H1 (cell line): ENCODE measurements around the gene NAV2. TPM values are rescaled to one million over a fixed set of nuclear protein-coding genes. Genes with fewer than 3 reads are reported as not detected.

Source experiments
- CTCF ChIA-PET: fragments of 300-600 bp; sonication (Branson Sonifier 250); formaldehyde crosslinking; loops from one replicate; lab custom pipeline; 2021; ENCODE audit not compliant: partially characterized antibody; lab: Charles Lee
- POLR2A ChIA-PET: fragments of 300-600 bp; sonication (Branson Sonifier 250); formaldehyde crosslinking; loops from one replicate; lab custom pipeline; 2021; ENCODE audit warnings: inconsistent platforms; ENCODE audit not compliant: partially characterized antibody; lab: Charles Lee
- DNase-seq, 2 experiments: peaks; one replicate each; pipeline versions ENCODE4 v3.0.0 to v3.0.0-alpha.2; 2010 to 2022; ENCODE audit warnings: low spot score in 2 of 2, low read depth in 1 of 2, mixed read lengths in 1 of 2
- FAIRE-seq: peaks from 2 replicates; lab custom pipeline; 2011; peaks lifted over from hg19 to GRCh38; lab: Jason Lieb, UNC
- H2AFZ ChIP-seq: 2 replicates; pipeline ENCODE4 v1.8.1; 2012; ENCODE audit warnings: low read length, inconsistent platforms
- H2AK5ac ChIP-seq: 2 replicates; pipeline ENCODE4 v1.6.1; 2013; ENCODE audit warnings: low read depth, low read length
- H2BK120ac ChIP-seq: replicated peaks from 2 replicates; pipeline ENCODE3; 2013; ENCODE audit warnings: low read depth, low read length, inconsistent platforms
- H2BK12ac ChIP-seq: 2 replicates; pipeline ENCODE4 v1.6.1; 2013; ENCODE audit warnings: low read depth, low read length
- H2BK15ac ChIP-seq: 2 replicates; pipeline ENCODE4 v1.6.1; 2013; ENCODE audit warnings: low read length
- H2BK20ac ChIP-seq: 2 replicates; pipeline ENCODE4 v1.6.1; 2013; ENCODE audit warnings: low read length
- H2BK5ac ChIP-seq: 2 replicates; pipeline ENCODE4 v1.6.1; 2013; ENCODE audit warnings: low read depth, low read length
- H3K14ac ChIP-seq: 2 replicates; pipeline ENCODE4 v1.6.1; 2013; ENCODE audit warnings: inconsistent platforms; ENCODE audit not compliant: insufficient read length
- H3K18ac ChIP-seq: 2 replicates; pipeline ENCODE4 v1.6.1; 2013; ENCODE audit warnings: low read length; ENCODE audit errors: extremely low read depth
- H3K23ac ChIP-seq: 2 replicates; pipeline ENCODE4 v1.6.1; 2013; ENCODE audit warnings: inconsistent platforms; ENCODE audit not compliant: insufficient read length
- H3K23me2 ChIP-seq: 2 replicates; pipeline ENCODE4 v1.6.1; 2013; ENCODE audit warnings: low read depth, low read length
- H3K27ac ChIP-seq: 2 replicates; pipeline ENCODE4 v1.6.1; 2011; ENCODE audit warnings: low read depth, low read length, inconsistent platforms
- H3K27me3 ChIP-seq, 4 experiments: replicated peaks in 1 of 4; 1 replicate in 1 of 4; 2 replicates in 3 of 4; pipeline versions ENCODE4 v1.6.1 to v1.8.1; 2011 to 2013; ENCODE audit warnings: low read length in 3 of 4, mild to moderate bottlenecking in 3 of 4, inconsistent platforms in 2 of 4, mixed read lengths in 2 of 4, moderate library complexity in 1 of 4; ENCODE audit not compliant: control insufficient read depth in 3 of 4, insufficient read depth in 3 of 4; ENCODE audit errors: extremely low read depth in 1 of 4
- H3K36me3 ChIP-seq, 4 experiments: 2 replicates each; pipeline versions ENCODE4 v1.6.1 to v1.8.1; 2011 to 2013; ENCODE audit warnings: mild to moderate bottlenecking in 4 of 4, low read length in 3 of 4, moderate library complexity in 2 of 4, control low read depth in 1 of 4, inconsistent platforms in 1 of 4; ENCODE audit not compliant: insufficient read depth in 4 of 4, control insufficient read depth in 2 of 4
- H3K4ac ChIP-seq: replicated peaks from 2 replicates; pipeline ENCODE3; 2013; ENCODE audit warnings: low read length, low read depth, mixed read lengths, inconsistent platforms; ENCODE audit not compliant: insufficient read length
- H3K4me1 ChIP-seq, 4 experiments: replicated peaks in 1 of 4; 1 replicate in 1 of 4; 2 replicates in 3 of 4; pipeline versions ENCODE4 v1.6.1 to v1.8.1; 2011 to 2013; ENCODE audit warnings: low read length in 3 of 4, inconsistent platforms in 2 of 4, mixed read lengths in 1 of 4; ENCODE audit not compliant: insufficient read depth in 4 of 4, control insufficient read depth in 3 of 4
- H3K4me2 ChIP-seq, 2 experiments: 2 replicates each; pipeline versions ENCODE4 v1.6.1 to v1.8.1; 2011 to 2013; ENCODE audit warnings: low read depth in 2 of 2, low read length in 2 of 2, control low read depth in 1 of 2, inconsistent platforms in 1 of 2, mild to moderate bottlenecking in 1 of 2; ENCODE audit not compliant: insufficient read depth in 1 of 2
- H3K4me3 ChIP-seq, 4 experiments: fragments of 200-600, 300-600 bp in 1 of 4; sonication (generic), shearing (Covaris generic), sonication (Bioruptor Twin) in 1 of 4; 2 replicates each; pipeline versions ENCODE4 v1.5.1 to v1.8.1; 2011 to 2016; ENCODE audit warnings: low read length in 4 of 4, low read depth in 3 of 4, control low read depth in 2 of 4, inconsistent platforms in 2 of 4, mild to moderate bottlenecking in 2 of 4, mixed read lengths in 1 of 4, moderate library complexity in 1 of 4; ENCODE audit not compliant: insufficient read depth in 2 of 4; ENCODE audit errors: extremely low read depth in 1 of 4
- H3K56ac ChIP-seq: replicated peaks from 2 replicates; pipeline ENCODE3; 2013; ENCODE audit warnings: low read depth, mild to moderate bottlenecking, mixed read lengths, low read length, inconsistent platforms; ENCODE audit not compliant: insufficient read length
- H3K79me1 ChIP-seq: 2 replicates; pipeline ENCODE4 v1.6.1; 2013; ENCODE audit warnings: low read depth, low read length, control low read depth
- H3K79me2 ChIP-seq, 2 experiments: 2 replicates each; pipeline versions ENCODE4 v1.6.1 to v1.8.1; 2012 to 2013; ENCODE audit warnings: low read length in 2 of 2, mild to moderate bottlenecking in 2 of 2, inconsistent platforms in 1 of 2; ENCODE audit not compliant: insufficient read depth in 2 of 2, control insufficient read depth in 1 of 2
- H3K9ac ChIP-seq, 4 experiments: replicated peaks in 1 of 4; 1 replicate in 1 of 4; 2 replicates in 3 of 4; pipeline versions ENCODE4 v1.6.1 to v1.8.1; 2011 to 2013; ENCODE audit warnings: low read depth in 3 of 4, low read length in 3 of 4, control low read depth in 2 of 4, mild to moderate bottlenecking in 2 of 4, moderate library complexity in 2 of 4, inconsistent platforms in 1 of 4; ENCODE audit errors: extremely low read depth in 1 of 4
- H3K9me3 ChIP-seq, 2 experiments: 2 replicates each; pipeline versions ENCODE4 v1.6.1 to v1.8.1; 2012 to 2013; ENCODE audit warnings: mild to moderate bottlenecking in 2 of 2, moderate library complexity in 2 of 2, control low read depth in 1 of 2, inconsistent platforms in 1 of 2, low read depth in 1 of 2, low read length in 1 of 2, mixed read lengths in 1 of 2; ENCODE audit not compliant: insufficient read depth in 2 of 2
- H4K20me1 ChIP-seq, 2 experiments: replicated peaks in 1 of 2; 2 replicates each; pipeline versions ENCODE3 to v1.8.1; 2011 to 2013; ENCODE audit warnings: inconsistent platforms in 2 of 2, low read length in 2 of 2, mild to moderate bottlenecking in 1 of 2; ENCODE audit not compliant: insufficient read depth in 2 of 2, control insufficient read depth in 1 of 2
- H4K5ac ChIP-seq: 2 replicates; pipeline ENCODE4 v1.6.1; 2013; ENCODE audit warnings: low read length, low read depth, mixed read lengths, inconsistent platforms; ENCODE audit not compliant: insufficient read length
- H4K8ac ChIP-seq: 2 replicates; pipeline ENCODE4 v1.8.0; 2013; ENCODE audit warnings: mild to moderate bottlenecking, moderate library complexity, low read length, inconsistent platforms; ENCODE audit not compliant: insufficient read depth; ENCODE audit errors: extremely low read depth
- H4K91ac ChIP-seq: replicated peaks from 2 replicates; pipeline ENCODE3; 2013; ENCODE audit warnings: low read length, mixed read lengths, inconsistent platforms; ENCODE audit not compliant: insufficient read length
- BCL11A ChIP-seq, 2 experiments: IDR thresholded peaks; one replicate each; pipeline ENCODE4 v1.6.1; 2011; ENCODE audit warnings: low read depth in 2 of 2, low read length in 2 of 2, mild to moderate bottlenecking in 2 of 2
- POLR2A ChIP-seq, 2 experiments: IDR thresholded peaks; 1 replicate in 1 of 2; 2 replicates in 1 of 2; pipeline ENCODE4 v1.6.1; 2011; ENCODE audit warnings: low read depth in 2 of 2, low read length in 2 of 2, mild to moderate bottlenecking in 2 of 2; ENCODE audit errors: control extremely low read depth in 1 of 2
- polyA plus RNA-seq, 7 experiments: library from polyadenylated mRNA; depleted of rRNA in 3 of 7; stranded (reverse) in 5 of 7; unstranded in 2 of 7; fragments of >200 nt in 5 of 7; fragments of 200-250 nt in 2 of 7; gene quantifications; 1 replicate in 5 of 7; 2 replicates in 1 of 7; 4 replicates in 1 of 7; pipeline versions ENCODE4 v1.2.1 to v1.2.3, GENCODE V29; 2011 to 2013; ENCODE audit warnings: missing spikeins in 2 of 7, mixed read lengths in 2 of 7
- total RNA-seq: library from RNA; stranded (reverse); fragmentation: NEBNext Ultra II Directional; extraction: Animal tissue kit (Norgen Biotek cat#: 25700); gene quantifications from 2 replicates; pipeline ENCODE4 v1.2.1, GENCODE V29; 2021

NAV2 gene
- total and polyA plus RNA-seq, 2 of the 8 experiments (the other 6 are each of a cell fraction or from before 2014, with no cell fraction given), result 35.6 to 73.6 TPM

GRCh38 chr11:19844012-19844411 is 131.4 kb downstream of the NAV2 start:
- Histone ChIP-seq H3K4me2 (no peak overlapping the region), H3K23me2 (no peaks in the 10 kb centered on the region), H4K5ac (no peak overlapping the region), H3K27ac (no peak overlapping the region), H2BK120ac (no peak overlapping the region), H3K56ac (no peak overlapping the region), H3K4me1 (peaks cover 0 to 12% (median 4%) of the 10 kb centered on the region in 4 experiments; a peak in 4 of 7 replicates), H3K4ac (no peak overlapping the region), H3K79me2 (peaks cover 0 to 9% of the 10 kb centered on the region in 2 experiments; a peak in 1 of 4 replicates), H3K36me3 (peaks cover 5 to 31% (median 10%) of the 10 kb centered on the region in 4 experiments; a peak in 6 of 8 replicates), H2BK5ac (no peak overlapping the region), H2BK20ac (no peak overlapping the region), H2AK5ac (no peak overlapping the region), H2BK15ac (no peak overlapping the region), H4K91ac (no peak overlapping the region), H2BK12ac (no peak overlapping the region), H3K18ac (no peak overlapping the region), H3K23ac (no peak overlapping the region), H3K9ac (no peak overlapping the region), H3K4me3 (no peak overlapping the region), H3K14ac (no peak overlapping the region), H4K20me1 (peaks cover 0 to 4% of the 10 kb centered on the region in 2 experiments), H4K8ac (no peak overlapping the region), H3K79me1 (no peaks in the 10 kb centered on the region; the same call in 1 of the 2 replicates), H2AFZ (no peak overlapping the region), H3K27me3 (no peaks in the 10 kb centered on the region), H3K9me3 (no peaks in the 10 kb centered on the region)
- DNase-seq (no peak), FAIRE-seq (no peak)
- ChIA-PET POLR2A (no interaction called here), CTCF (interaction anchor here (0.9 to 1.5 kb wide), 4 partner anchors 10 to 45 kb away, joined by 3 to 4 read pairs (median 3); no protein-coding TSS in a partner anchor)
- TF ChIP-seq POLR2A (IDR thresholded peaks at IDR 0.05; ENCODE audit: control extremely low read depth in 1 of 2, low read depth in 2 of 2, low read length in 2 of 2), result no peak
- no peak for TF ChIP-seq BCL11A (IDR thresholded peaks at IDR 0.05; ENCODE audit: low read depth in 2 of 2, low read length in 2 of 2)
